HG03469 (cell line): ENCODE results near the gene PRKCI.
A peak's percentile ranks its signal among the peaks of the same experiment; 100 is the strongest.
"Not testable (repeated sequence)": the region's sequence is repeated elsewhere in the genome, so short reads cannot be mapped to it uniquely, and the experiment has no call there.

Experiments used
- ATAC-seq: cut with Tn5 transposase; IDR thresholded peaks from one replicate; pipeline ENCODE4 v1.9.1; 2021; ENCODE audit warnings: mild to moderate bottlenecking, moderate library complexity, moderate number of reproducible peaks; ENCODE audit not compliant: unreplicated experiment

Gene PRKCI

DNA sequence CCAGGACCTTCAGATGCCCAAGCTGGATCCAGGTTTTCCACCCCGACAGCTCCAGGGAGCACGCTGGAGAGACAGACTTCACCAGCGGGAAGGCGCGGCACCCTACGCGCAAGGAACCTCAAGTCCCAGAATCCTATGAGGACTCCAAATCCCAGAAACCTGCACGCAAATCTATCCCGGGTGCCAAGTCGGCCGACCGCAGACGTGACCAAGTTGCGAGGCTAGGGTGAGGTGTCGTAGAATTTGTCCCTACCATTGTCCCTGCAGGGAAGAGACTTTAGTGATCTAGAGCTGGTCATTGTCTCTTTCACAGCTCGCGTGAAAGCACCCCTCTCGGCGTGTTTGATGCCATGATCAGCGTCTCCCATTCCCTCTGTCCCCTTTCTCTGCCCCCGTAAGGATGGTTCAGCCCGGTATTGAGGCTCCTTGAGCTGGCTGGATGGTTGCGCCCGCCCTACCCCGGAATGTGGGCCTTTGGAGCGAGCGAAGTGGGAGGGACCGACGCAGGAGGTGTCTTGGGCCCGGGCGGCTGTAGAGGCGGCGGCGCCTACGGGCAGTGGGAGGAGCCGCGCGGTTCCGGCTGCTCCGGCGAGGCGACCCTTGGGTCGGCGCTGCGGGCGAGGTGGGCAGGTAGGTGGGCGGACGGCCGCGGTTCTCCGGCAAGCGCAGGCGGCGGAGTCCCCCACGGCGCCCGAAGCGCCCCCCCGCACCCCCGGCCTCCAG, at the start of gene PRKCI:
PRKCI (plus strand) TSS at position 501 of the 723 bp plus-strand sequence. CDS start 246 bp downstream, outside the sequence.
- peak; percentile 95 for ATAC-seq

DNA sequence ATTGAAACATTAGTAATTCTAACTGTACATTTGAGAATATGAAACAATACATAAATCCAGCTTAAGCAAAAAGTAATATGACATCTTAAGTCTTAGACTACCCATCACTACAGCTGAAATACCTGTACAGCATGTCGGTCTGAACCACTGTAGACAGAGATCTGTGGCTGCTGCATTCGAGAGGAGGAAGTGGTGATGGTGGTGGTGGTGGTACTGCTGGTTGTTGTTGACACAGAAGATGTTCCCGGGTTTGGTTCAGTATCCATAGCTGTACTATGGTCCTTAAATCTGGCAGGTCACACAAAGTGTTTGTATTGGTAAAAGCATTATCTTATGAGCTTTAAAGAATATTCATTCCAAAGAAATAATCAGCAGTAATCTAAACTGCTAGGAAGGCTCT, 43.6 kb upstream of the PRKCI start:
- no peak for ATAC-seq

DNA sequence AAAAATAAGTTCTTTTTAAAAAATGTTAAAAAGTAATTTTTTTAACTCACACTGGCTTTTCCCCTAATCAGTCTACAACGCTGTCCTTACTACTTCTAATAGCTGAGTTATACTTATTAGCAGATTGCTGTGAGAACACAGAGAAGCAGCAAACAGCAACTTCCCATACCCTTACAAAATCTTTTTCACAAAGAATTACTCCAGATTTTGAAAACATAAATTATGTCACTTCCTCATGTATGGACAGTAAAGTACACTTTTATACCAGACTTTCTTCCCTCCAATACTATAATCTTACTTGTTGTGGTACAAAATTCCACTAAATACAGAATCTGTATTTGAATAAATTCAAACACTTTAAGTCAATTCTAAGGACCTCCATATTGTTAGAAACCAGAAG, 42.8 kb upstream of the PRKCI start:
- ATAC-seq = no peak

DNA sequence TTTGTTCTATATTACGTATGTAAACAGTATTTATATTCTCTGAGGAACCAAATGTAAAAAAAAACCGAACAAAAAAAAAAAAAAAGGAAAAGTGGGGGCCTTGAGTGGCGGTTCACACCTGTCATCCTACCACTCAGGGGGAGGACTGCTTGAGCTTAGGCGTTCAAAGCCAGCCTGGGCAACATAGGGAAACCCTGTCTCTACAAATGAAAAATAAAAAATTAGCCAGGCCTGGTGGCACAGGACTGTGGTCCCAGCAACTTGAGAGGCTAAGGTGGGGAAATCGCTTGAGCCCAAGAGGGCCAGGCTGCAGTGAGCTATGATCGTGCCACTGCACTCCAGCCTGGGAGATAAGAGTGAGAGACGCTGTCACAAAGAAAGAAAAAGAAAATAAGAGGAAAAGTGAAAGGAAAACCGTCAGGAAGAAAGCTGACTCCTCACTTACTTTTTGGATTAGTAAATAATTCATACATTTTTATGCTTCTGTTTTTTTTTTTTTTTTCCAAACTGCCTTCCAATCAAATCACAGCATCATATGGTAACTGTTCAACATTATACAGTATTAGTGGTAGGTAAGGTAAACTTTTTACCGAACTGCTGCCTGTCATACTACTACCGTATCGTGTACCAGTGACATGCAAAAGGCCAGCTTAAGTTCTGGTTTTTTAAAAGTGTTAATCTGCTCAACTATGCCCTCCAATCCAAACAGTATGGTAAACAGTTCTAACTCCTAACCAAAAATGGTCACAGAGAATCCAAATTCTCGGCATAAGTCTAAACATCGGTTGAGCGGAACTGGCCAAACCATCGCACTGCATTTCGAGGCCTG, 41.9 kb upstream of the PRKCI start:
- ATAC-seq = peak; percentile 15

DNA sequence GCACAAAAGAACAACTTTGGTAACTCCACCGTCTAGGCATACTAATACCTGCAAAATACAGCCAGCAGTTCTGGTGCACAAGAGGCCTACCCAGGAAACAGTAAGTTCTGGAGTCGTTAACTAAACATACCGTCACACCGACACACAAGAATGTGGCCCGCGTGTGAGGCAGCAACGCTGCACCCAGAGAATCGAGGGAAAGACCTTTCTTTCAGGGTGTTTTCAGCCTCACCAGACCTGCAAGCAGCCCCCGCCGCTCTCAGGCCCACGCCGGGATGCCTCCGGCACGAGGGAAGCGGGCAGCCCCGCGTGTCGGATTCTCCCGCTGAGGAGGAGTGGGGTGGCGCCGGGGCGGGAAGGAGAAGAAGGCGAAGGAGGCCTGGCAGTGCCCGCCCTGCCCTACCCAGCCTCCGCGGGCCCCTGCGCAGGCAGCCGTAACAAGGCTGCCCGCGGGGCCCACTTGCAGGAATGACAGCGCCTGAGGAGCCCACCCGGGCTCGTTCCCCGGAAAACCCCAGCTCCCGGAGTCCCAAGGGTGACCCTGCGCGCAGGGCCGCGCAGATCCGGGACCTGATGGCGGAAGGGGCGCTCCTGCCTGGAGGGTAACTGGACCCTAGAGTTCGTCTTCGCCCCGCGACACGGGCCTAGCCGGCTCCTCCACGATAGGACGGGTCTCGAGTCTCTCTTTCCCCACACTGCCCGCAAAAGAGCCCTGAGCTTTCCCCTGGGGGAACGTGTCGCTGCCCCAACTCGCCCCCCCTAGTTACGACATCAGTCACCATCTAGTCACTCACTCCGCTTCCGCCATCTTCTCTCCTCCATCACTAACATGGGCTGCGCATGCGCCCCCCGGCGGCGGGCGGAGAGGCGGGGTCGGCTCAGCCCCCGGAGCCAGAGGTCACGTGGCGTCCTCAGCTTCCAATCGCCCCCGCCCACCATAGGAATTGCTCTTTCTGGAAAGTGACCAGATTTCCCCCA, 41.0 kb upstream of the PRKCI start, which contains the start of gene PHC3:
PHC3 (minus strand) TSS at position 826 of the 978 bp plus-strand sequence; CDS start at position 808, 18 bp downstream.
- ATAC-seq = peak; percentile 79

DNA sequence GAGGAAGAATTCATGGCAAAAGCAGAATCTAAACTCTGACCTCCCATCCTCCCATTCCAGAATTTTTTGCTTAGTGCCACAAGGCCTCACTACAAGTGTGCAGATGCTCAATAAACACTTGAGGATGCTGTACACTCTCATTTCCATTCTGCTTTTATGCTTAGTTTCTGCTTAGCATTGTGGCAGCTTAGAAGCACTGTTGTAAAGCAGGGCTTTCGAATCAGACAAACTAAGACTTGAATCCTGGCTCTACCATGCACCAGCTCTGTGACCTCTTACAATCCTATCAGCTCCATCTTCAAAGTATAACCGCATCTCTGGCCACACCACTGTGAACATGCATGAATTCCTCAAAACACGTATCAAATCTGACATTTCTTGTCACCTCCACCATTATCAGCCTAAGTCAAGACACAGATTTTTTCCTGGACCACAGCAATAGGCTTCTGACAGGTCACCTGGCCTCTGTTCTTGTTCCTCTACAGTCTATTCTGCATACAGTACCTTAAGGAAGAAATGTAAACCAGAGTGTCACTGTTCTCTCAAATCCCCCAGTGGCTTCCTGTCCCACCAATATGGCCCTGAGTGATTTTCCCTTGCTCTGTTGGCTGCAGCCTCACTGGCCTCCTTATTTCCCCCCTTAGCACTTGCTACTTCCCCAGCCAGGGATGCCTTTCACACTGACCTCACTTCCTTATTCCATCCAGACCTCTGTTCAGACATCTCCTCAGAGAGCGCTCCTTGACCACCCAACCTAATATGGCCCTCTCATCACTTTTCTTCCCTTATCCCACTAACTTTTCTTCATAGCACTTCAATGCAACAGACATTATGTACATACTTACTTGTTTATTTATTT, 32.6 kb upstream of the PRKCI start:
- no peak for ATAC-seq

DNA sequence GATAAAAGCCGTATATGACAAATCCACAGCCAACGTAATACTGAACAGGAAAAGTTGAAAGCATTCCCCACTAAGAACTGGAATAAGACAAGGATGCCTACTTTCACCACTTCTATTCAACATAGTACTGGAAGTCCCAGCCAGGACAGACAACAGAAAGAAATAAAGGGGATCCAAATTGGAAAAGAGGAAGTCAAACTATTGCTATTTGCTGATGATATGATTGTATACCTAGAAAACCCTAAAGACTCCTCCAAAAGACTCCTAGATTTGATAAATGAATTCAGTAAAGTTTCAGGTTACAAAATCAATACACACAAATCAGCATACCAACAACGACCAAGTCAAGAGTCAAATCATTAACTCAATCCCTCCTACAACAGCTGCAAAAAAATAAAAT, 26.5 kb upstream of the PRKCI start:
- not testable (repeated sequence) for ATAC-seq

DNA sequence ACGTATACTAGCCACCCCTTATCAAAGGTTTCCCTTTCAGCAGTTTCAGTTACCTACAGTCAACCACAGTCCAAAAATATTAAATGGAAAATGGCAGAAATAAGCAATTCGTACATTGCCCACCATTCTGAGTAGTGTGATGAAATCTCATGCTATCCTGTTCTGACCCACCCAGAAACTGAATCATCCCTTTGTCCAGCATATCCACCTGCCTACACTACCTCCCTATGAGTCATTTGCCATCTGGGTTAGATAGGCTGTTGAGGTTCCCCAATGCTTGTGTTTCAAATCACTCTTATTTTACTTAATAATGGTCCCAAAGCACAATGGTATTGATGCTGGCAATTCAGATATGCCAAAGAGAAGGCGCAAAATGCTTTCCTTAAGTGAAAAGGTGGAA, 25.4 kb upstream of the PRKCI start:
- no peak for ATAC-seq

DNA sequence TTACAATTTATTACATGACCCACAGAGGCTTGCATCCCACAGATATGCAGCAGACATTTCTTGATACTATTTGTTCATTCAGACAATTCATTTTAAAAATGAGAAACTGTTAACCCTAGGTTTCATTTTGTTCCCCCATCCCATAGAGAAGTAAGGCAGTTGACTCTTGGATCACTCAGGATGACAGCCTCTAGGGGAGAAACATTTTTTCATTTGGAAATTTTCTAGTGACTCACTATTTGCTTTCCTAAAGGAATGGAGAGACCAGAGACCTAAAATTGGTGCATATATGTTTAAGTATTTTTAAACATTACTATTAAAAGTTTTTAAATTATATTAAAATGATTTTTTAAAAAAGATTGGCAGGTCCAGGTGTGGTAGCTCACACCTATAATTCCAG, 21.2 kb upstream of the PRKCI start:
- ATAC-seq = no peak

DNA sequence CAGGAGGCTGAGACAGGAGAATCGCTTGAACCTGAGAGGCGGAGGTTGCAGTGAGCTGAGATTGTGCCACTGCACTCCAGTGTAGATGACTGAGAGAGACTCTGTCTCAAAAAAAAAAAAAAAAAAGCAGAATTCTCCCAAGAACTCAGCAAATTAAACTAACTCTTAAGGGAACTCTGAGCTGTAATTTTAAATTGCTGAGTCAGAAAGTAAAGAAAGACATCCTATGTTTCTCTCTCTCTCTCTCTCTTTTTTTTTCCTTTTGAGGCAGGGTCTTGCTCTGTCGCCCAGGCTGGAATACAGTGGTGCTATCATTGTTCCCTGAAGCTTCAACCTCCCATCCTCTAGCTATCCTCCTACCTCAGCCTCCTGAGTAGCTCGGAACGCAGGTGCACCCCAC, 20.7 kb upstream of the PRKCI start:
- ATAC-seq = no peak

DNA sequence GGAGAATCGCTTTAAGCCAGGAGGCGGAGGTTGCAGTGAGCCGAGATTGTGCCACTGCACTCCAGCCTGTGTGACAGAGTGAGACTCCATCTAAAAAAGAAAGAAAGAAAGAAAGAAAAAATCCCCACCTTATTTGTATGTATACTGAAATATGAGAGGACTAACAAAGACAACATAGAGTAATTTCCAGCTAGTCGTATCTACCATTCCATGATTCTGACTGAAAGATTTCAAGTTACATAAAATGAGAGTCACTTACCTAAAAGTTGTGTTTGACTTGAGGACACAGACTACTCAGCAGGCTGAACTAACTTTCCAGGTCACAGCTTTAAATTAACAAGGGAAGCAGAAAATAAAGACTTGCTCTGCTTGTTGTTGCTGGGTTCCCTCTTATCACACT, 18.8 kb upstream of the PRKCI start:
- ATAC-seq = no peak

DNA sequence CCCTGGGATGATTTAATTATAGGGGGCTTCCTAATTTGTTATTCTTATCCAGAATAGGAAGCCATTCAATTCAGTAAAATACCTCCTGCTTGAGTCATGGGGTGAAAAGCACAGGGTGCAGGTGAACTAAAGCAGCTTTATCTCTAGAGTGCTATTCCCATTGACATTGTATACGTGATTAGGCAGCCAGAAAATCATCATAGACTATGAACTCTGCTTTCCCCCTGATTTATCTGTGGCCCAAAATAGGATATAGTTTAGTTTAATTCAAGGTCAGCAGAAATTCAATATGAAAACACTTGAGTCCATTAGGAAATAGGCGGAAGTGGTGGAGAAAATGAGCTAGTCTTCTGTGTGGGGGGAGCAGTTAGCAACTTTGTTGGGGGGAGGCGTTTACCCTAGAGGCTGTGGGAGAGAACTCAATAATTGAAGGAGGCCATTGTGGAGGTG, 18.2 kb upstream of the PRKCI start:
- no peak for ATAC-seq

DNA sequence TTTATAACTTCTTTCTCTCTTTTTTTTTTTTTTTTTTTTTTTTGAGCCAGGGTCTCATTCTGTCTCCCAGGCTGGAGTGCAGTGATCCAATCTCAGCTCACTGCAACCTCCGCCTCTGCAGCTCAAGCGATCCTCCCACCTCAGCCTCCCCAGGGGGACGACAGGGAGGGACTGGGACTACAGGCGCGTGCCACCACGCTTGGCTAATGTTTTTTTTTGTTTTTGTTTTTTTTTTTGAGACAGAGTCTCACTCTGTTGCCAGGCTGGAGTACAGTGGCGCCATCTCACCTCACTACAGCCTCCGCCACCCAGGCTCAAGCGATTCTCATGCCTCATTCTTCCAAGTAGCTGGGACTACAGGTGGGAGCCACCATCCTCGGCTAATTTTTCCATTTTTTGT, 17.7 kb upstream of the PRKCI start:
- ATAC-seq = no peak

DNA sequence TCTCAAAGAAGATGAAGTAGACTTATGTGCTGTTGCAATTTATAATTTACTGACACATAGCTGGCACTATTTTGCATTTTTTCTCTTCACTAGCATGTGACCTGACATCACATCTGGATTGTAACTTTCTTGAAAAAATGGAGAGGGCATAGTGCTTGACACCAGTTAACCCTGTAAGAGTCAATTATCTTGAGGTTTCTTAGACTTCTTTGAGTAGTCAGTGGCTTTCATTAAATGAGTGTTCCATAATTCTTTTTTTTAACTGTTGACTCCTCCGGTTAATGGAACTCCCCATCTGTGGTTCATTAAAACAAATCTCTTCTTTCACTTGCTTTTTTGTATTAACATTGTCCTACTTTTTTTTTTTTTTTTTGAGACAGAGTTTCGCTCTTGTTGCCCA, 16.9 kb upstream of the PRKCI start:
- no peak for ATAC-seq

DNA sequence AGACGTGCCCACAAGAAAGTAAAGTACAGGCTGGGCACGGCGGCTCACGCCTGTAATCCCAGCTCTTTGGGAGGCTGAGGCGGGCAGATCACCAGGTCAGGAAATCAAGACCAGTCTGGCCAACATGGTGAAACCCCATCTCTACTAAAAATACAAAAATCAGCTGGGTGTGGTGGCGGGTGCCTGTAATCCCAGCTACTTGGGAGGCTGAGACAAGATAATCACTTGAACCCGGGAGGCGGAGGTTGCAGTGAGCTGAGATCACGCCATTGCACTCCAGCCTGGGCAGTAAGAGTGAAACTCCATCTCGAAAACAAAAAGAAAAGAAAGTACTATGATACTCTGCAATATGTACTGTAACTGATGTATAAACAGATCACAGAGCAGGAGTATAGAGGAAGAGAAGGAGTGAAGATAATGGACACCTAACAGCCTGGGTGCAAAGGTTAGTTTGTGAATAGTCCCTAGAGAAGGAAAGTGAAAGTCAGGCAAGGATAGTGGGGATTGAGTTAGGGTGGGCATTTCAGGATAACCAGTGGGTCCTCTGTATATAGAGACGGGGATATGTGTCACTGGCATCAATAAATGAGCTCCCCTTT, 16.0 kb upstream of the PRKCI start:
- not testable (repeated sequence) for ATAC-seq

DNA sequence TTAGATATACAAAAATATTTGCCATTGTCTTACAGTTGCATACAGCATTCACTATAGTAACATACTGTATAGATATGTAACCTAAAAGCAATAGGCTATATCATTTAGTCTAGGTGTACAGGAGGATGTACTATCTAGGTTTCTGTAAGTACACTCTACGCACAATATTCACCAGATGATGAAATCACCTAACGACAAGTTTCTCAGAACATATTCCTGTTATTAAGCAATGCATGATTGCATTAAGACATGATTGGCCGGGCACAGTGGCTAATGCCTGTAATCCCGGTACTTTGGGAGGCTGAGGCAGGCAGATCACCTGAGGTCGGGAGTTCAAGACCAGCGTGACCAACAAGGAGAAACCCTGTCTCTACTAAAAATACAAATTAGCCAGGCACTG, 14.5 kb upstream of the PRKCI start:
- no peak for ATAC-seq

DNA sequence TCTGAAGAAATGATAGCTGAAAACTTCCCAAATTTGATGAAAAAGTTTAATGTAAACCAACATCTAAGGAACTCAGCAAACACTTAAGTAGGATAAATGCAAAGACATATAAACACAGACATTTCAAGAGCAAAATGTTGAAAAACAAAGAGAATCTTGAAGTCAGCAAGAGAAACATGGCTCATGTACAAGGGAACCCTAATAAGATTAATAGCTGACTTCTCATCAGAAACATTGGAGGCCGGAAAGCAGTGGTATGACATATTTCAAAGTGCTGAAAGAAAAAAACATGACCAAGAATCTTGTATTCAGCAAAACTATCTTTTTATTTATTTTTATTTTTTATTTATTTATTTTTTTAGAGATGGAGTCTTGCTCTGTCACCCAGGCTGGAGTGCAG, 10.6 kb upstream of the PRKCI start:
- no peak for ATAC-seq

DNA sequence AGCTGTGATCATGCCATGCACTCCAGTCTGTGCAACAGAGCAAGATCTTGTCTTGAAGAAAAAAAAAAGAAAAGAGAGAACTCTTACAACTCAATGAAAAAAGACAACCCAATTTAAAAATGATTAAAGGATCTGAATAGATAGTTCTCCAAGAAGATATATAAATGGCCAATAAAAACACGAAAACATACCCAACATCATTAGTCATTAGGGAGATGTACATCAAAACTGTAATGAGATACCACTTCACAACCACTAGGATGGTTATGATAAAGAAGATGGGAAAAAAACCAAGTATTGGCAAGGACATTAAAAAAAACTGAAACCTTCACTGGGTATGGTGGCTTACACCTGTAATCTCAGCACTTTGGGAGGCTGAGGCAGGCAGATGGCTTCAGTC, 2.4 kb upstream of the PRKCI start:
- ATAC-seq = no peak

DNA sequence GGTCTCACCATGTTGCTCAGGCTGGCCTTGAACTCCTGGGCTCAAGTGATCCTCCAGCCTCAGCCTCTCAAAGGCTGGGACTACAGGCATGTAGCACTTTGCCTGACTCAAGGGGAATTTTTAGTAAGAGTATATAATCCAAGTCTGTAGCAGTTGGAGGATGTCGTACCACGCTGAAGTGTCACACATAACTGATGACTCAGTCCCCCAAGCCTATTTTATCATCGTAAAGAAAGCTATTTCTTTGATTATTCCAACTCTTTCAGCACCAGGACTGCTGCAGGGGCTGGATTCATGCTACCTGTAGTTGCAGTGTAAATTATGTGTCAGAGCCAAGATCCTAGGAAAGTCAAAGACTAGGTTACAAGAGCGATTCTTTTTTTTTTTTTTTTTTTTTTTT, 1.4 kb upstream of the PRKCI start:
- ATAC-seq = no peak
